GM12801 (cell line): Measurements from ENCODE around the gene CTCFL.

Experiments used
- TF ChIP-seq, protein P1 (sequence below): IDR thresholded peaks from one replicate; pipeline ENCODE4 v1.5.1; 2011; ENCODE audit warnings: control low read depth; ENCODE audit not compliant: insufficient read length; ENCODE audit errors: extremely low read depth

CTCFL gene

DNA sequence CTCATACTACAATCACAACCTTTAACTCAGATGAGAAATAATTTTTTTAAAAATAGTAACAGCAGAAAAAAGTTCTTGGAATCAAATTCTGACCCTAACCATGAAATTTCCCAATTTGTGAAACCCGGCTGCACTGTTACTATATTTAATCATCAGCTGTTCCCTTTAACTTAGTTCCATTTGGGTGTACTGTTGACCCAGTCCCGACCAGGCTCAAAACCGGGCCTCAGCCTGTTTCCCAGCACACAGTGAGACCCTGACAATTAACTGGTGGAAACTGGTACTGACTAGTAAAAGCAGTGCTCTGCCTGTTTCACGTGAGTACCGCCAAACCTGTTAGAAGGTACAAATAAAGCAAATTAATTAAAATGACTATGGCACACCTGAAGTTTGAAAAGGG lies 7.0 kb downstream of the CTCFL start:
- TF ChIP-seq, protein P1, sequence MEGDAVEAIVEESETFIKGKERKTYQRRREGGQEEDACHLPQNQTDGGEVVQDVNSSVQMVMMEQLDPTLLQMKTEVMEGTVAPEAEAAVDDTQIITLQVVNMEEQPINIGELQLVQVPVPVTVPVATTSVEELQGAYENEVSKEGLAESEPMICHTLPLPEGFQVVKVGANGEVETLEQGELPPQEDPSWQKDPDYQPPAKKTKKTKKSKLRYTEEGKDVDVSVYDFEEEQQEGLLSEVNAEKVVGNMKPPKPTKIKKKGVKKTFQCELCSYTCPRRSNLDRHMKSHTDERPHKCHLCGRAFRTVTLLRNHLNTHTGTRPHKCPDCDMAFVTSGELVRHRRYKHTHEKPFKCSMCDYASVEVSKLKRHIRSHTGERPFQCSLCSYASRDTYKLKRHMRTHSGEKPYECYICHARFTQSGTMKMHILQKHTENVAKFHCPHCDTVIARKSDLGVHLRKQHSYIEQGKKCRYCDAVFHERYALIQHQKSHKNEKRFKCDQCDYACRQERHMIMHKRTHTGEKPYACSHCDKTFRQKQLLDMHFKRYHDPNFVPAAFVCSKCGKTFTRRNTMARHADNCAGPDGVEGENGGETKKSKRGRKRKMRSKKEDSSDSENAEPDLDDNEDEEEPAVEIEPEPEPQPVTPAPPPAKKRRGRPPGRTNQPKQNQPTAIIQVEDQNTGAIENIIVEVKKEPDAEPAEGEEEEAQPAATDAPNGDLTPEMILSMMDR, result no peak

DNA sequence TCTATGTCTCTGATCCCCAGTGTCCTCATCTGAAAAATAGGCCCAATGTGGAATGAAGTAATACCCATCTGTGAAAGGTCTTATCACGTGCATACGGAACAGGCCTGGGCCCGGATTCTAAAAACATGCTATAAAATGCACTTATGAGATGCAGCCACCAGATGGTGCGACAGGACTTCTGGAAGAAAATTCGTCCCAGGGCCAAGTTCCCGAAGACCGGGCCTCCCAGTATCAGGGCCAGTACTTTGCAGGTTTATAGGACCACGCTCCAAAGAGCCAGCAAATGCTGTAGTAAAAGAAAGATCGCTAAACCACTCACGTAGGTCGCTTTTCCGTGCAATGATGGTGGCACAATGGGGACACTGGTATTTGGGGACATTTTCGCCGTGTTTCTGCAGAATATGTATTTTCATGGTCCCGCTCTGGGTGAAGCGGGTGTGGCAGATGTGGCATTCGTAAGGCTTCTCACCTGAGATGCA lies 10.6 kb downstream of the CTCFL start:
- TF ChIP-seq, protein P1, result no peak

DNA sequence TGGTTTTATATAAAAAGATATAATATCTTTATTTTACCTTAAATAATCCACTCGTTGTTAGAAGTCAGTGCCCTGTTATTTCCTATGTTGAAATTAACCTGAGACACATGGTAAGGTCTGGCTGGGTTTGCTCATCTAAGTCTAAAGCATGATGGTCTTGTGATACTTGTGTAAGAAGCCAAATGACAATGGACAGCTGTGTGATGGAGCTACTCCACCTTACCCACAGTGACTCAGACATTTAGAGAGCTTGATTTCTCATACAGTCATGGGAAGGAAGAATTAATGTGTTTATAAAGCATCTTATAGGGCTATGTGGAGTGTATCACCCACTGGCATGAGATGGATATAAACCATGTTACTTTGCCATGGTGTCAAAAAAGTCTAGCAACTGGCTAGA lies 11.7 kb downstream of the CTCFL start:
- TF ChIP-seq, protein P1, result no peak

DNA sequence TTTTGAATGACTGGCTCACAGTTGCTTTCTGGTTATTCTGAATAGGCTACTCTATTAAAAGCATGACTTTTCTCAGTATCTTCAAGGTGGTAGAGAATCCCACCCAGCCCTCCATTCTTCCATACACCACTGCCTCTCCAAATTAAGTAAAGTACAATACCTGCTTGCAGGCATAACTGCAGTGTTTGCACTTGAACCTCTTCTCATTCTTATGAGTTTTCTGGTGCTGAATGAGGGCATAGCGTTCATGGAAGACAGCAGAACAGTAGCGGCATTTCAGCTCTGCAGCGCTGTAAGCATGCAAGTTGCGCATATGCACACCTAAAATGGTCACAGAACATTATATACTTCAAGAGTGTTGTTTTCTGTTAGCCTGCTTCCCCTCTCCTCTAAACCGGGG lies 12.5 kb downstream of the CTCFL start:
- TF ChIP-seq, protein P1, result no peak

DNA sequence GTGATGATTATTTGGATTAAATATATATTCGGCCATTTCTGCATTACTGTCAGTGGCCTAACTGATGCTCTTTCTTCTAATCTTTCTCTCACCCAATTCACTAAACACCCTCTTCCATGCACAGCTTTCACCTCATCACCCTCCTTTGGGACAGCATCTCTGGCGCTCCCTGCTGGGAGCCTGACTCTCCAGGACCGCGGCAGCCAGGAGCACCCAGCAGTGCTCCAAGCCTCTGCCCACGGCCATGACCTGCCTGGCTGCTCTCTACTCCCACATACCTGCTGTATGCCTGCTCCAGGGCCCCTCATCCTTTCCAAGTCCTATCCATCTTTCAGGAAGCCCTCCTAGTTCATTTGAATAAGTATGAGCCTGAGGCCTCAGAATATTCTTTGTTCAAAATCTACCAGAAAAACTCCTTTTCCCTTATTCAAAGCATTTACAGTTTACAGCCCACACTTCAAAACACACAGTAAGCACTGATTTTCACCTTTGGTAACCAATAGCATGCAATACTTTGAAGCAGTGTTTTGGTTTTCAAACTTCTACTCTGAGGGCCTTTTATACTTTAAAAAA lies 15.2 kb downstream of the CTCFL start:
- TF ChIP-seq, protein P1, result no peak

DNA sequence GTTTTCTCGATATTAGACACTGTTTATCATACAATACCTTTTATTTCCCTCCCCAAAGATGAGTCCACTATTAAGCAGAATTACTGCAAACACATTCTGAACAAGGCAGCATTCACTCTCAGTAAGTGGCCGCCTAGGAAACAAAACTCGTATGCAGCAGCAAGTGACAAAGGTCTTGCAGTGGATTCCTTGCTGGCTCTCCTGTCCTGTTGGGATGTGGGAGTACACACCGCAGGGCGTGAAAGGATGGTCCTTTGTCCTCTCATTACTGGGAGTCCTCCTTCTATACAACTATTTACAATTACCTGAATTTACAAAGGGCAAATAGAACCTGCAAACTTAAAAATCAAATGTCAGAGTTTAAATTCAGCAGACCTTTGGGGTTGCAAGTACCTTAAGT lies 16.1 kb downstream of the CTCFL start:
- TF ChIP-seq, protein P1, result no peak

DNA sequence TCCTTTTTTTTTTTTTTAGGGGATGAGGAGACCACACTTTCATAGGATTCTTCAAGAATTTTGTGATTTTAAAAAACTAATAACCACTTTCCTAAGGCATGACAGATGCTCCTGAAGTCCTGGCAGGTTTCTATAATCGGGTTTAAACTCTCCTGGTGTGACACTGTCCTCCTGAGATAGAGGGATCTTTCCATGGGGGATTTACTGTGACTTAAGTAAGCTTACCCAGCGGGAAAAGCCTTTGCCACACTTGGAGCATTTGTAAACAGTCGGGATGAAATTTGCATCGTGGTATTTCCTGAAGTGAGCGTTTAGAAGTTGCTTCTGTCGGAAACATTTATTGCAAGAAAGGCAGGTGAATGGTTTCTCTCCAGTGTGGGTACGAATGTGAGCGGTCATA lies 16.6 kb downstream of the CTCFL start:
- TF ChIP-seq, protein P1, result no peak
